Measurements from ENCODE around the gene RMC1. TPM values are rescaled to one million over a fixed set of nuclear protein-coding genes. Genes with fewer than 3 reads are reported as not detected.

The RMC1 gene
- total and polyA plus RNA-seq, 12 donors = 12.4 to 29.6 (median 15.7) TPM

DNA sequence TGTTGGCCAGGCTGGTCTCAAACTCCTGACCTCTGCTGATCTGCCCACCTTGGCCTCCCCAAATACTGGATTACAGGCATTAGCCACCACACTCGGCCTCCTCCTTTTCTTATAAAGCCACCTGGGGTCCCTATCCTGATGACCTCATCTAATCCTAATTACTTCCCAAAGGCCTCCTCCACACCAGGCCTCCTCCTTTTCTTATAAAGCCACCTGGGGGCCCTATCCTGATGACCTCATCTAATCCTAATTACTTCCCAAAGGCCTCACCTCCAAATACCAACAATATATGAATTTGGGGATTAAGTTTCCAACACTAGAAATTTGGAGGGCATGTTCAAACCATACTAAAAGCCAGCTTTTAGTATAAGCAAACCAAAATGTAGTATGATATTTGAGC, 9.7 kb upstream of the RMC1 start:
- H3K36me3 ChIP-seq = no peaks in the 10 kb centered on the region
- no peak for ATAC-seq
- H3K27me3 ChIP-seq = no peaks in the 10 kb centered on the region
- intact Hi-C loops (cut with DNase I) = no loop called here
- TF ChIP-seq, protein P1, sequence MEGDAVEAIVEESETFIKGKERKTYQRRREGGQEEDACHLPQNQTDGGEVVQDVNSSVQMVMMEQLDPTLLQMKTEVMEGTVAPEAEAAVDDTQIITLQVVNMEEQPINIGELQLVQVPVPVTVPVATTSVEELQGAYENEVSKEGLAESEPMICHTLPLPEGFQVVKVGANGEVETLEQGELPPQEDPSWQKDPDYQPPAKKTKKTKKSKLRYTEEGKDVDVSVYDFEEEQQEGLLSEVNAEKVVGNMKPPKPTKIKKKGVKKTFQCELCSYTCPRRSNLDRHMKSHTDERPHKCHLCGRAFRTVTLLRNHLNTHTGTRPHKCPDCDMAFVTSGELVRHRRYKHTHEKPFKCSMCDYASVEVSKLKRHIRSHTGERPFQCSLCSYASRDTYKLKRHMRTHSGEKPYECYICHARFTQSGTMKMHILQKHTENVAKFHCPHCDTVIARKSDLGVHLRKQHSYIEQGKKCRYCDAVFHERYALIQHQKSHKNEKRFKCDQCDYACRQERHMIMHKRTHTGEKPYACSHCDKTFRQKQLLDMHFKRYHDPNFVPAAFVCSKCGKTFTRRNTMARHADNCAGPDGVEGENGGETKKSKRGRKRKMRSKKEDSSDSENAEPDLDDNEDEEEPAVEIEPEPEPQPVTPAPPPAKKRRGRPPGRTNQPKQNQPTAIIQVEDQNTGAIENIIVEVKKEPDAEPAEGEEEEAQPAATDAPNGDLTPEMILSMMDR (IDR thresholded peaks at IDR 0.05) = no peak
- no peak overlapping the region for H3K4me3 ChIP-seq
- H3K27ac ChIP-seq = no peak overlapping the region
- peaks cover 0 to 14% (median 0%) of the 10 kb centered on the region in 9 donors for H3K4me1 ChIP-seq
- DNase-seq = no peak
- H3K9me3 ChIP-seq = peaks cover 0 to 9% (median 0%) of the 10 kb centered on the region in 11 donors
- 80 to 84% methylated on average over 1 of the region's 1 CpG for WGBS, 2 donors

DNA sequence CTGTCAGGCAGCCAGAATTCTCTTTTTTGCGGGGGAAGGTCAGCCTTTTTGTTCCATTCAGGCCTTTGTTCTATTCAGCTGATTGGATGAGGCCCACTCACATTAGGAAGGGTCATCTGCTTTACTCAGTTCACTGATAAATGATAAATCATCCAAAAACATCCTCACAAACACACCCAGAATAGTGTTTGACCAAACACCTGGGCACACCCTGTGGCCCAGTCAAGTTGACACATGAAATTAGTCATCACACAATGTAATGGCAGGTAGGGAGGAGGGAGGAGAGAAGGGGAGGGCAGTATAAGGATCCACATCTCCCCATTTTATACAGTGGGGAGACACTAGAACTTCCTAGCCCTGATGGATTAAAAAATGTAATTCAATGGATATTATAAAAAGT, 8.3 kb upstream of the RMC1 start:
- peaks cover 0 to 9% (median 0%) of the 10 kb centered on the region in 11 donors for H3K9me3 ChIP-seq
- TF ChIP-seq, protein P1 (IDR thresholded peaks at IDR 0.05) = no peak
- H3K4me1 ChIP-seq = peaks cover 0 to 21% (median 0%) of the 10 kb centered on the region in 9 donors
- H3K36me3 ChIP-seq = no peaks in the 10 kb centered on the region
- no peaks in the 10 kb centered on the region for H3K27me3 ChIP-seq
- no peak overlapping the region for H3K27ac ChIP-seq
- intact Hi-C loops (cut with DNase I) = no loop called here
- no peak for ATAC-seq
- no peak for DNase-seq
- no peak overlapping the region for H3K4me3 ChIP-seq
- 77 to 81% methylated on average over 1 of the region's 1 CpG for WGBS, 2 donors

DNA sequence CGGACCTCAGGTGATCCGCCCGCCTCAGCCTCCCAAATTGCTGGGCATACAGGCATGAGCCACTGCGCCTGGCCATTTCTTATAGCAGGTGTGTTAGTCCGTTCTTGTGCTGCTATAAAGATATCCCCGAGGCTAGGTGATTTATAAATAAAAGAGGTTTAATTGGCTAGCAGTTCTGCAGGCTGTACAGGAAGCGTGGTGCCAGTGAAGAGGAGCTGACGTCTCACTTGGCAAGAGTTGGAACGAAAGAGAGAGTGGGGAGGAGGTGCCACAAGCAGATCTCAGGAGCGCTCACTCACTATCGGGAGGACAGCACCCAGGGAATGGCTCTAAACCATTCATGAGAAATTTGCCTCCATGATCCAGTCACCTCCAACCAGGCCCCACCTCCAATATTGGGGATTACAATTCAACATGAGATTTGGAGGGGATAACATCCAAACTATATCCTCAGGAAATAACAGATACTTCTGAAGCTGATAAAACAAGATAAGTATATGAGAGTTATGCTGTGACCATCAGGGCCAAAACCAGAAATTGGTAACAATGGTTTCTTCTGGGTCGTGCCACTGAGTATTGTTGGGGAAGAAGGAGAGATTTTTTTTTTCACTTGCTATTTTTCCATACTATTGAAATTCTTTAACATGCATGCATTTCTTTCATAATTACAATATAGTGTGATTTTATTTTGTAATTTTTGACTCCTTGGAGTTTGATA, 7.4 kb upstream of the RMC1 start:
- H3K4me1 ChIP-seq = peaks cover 0 to 21% (median 0%) of the 10 kb centered on the region in 9 donors
- no peaks in the 10 kb centered on the region for H3K36me3 ChIP-seq
- ATAC-seq (peak; percentile 52 to 94 (median 86)), DNase-seq (peak in 1 of 2 donors; percentile 53)
- no peak overlapping the region for H3K4me3 ChIP-seq
- TF ChIP-seq, protein P1 (IDR thresholded peaks at IDR 0.05) = no peak
- 46 to 55% methylated on average over 12 of the region's 12 CpGs for WGBS, 2 donors
- no peak overlapping the region for H3K27ac ChIP-seq
- peaks cover 0 to 1% (median 0%) of the 10 kb centered on the region in 11 donors for H3K9me3 ChIP-seq
- intact Hi-C loops (cut with DNase I) = no loop called here
- H3K27me3 ChIP-seq = no peaks in the 10 kb centered on the region

DNA sequence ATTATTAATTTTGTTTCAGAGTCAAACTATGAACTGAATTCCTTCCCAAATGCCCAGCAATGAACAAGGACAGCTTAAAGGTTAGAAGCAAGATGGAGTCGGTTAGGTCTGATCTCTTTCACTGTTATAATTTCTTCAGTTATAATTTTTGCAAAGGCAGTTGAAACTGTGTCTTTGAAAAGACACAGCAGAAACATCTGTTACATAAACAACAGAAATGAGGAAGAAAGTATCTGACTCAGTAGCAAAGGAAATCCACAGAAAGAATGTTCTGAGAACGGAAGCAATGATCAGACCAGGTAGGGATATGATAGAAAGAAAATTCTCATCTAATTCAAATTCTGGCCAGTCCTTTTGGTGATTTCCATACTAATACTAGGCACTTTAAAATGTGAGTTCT, 5.2 kb upstream of the RMC1 start:
- Histone ChIP-seq H3K9me3 (no peaks in the 10 kb centered on the region), H3K36me3 (no peaks in the 10 kb centered on the region), H3K4me1 (peaks cover 0 to 29% (median 8%) of the 10 kb centered on the region in 9 donors), H3K4me3 (no peak overlapping the region), H3K27ac (no peak overlapping the region), H3K27me3 (no peaks in the 10 kb centered on the region)
- TF ChIP-seq, protein P1 (IDR thresholded peaks at IDR 0.05) = no peak
- WGBS, 2 donors = 88 to 96% methylated on average over 2 of the region's 2 CpGs
- intact Hi-C loops (cut with DNase I) = loop anchor here in 1 of 10 donors (2.0 kb wide), 1 partner anchor 89 kb away; the partner anchor contains the start of gene NPC1
- DNase-seq = no peak
- ATAC-seq = no peak

Measured in heart right ventricle (tissue), 16 donors.